Stomach smooth muscle (tissue), 2 donors: Measurements from ENCODE around the gene DDX20.
"Not testable (repeated sequence)": the region's sequence is repeated elsewhere in the genome, so short reads cannot be mapped to it uniquely, and the experiment has no call there.

ENCODE experiments used
- H3K27ac ChIP-seq: one replicate; pipeline ENCODE4 v1.7.0; 2013; ENCODE audit warnings: mild to moderate bottlenecking, low read length, inconsistent platforms
- H3K27me3 ChIP-seq, 2 donors: one replicate each; pipeline ENCODE4 v1.7.0; 2013; ENCODE audit warnings: low read length in 2 of 2; ENCODE audit not compliant: insufficient read depth in 2 of 2, control insufficient read depth in 1 of 2
- H3K36me3 ChIP-seq, 2 donors: one replicate each; pipeline ENCODE4 v1.7.0; 2013; ENCODE audit warnings: low read length in 2 of 2; ENCODE audit not compliant: control insufficient read depth in 2 of 2, insufficient read depth in 2 of 2
- H3K4me1 ChIP-seq: one replicate; pipeline ENCODE4 v1.7.0; 2013; ENCODE audit warnings: low read length; ENCODE audit not compliant: control insufficient read depth, insufficient read depth
- H3K4me3 ChIP-seq, 2 donors: one replicate each; pipeline ENCODE4 v1.7.0; 2013; ENCODE audit warnings: low read length in 2 of 2
- H3K9ac ChIP-seq, 2 donors: one replicate each; pipeline ENCODE4 v1.7.0; 2013; ENCODE audit warnings: low read length in 2 of 2, mild to moderate bottlenecking in 1 of 2
- H3K9me3 ChIP-seq, 2 donors: one replicate each; pipeline ENCODE4 v1.7.0; 2013; ENCODE audit warnings: low read length in 2 of 2; ENCODE audit not compliant: control insufficient read depth in 2 of 2
- donor health status: healthy.
- donor health status: Pancreatic carcinoma.

The DDX20 gene

GRCh38 chr1:111738436-111739193, 17.1 kb upstream of the DDX20 start:
- Histone ChIP-seq H3K4me3 (peak overlapping the region; percentile 86 to 89), H3K9me3 (no peaks in the 10 kb centered on the region), H3K9ac (peak overlapping the region; percentile 69 to 90), H3K36me3 (no peaks in the 10 kb centered on the region), H3K27me3 (no peaks in the 10 kb centered on the region), H3K27ac (peak overlapping the region; percentile 96), H3K4me1 (peaks cover 76% of the 10 kb centered on the region)

- Histone ChIP-seq H3K36me3 (no peaks in the 10 kb centered on the region), H3K4me3 (peak within 1 kb of the TSS; percentile 86 to 89), H3K4me1 (peaks cover 73% of the 10 kb centered on the region), H3K27me3 (no peaks in the 10 kb centered on the region), H3K9me3 (no peaks in the 10 kb centered on the region), H3K9ac (peak within 1 kb of the TSS; percentile 69 to 90), H3K27ac (peak within 1 kb of the TSS; percentile 96)
Measured at GRCh38 chr1:111739194-111739924, 16.3 kb upstream of the DDX20 start, which contains the start of gene INKA2. Gene INKA2, minus strand, starts transcription at chr1:111739395. Its CDS starts 153 bp downstream, at chr1:111739242.

GRCh38 chr1:111739925-111740765, 15.6 kb upstream of the DDX20 start:
- Histone ChIP-seq H3K27me3 (no peaks in the 10 kb centered on the region), H3K9me3 (no peaks in the 10 kb centered on the region), H3K4me1 (peaks cover 69% of the 10 kb centered on the region), H3K9ac (peak overlapping the region; percentile 68 to 90), H3K36me3 (no peaks in the 10 kb centered on the region), H3K4me3 (peak overlapping the region; percentile 86 to 89), H3K27ac (peak overlapping the region; percentile 96)

GRCh38 chr1:111742292-111742691, 13.4 kb upstream of the DDX20 start:
- H3K9me3 ChIP-seq, H3K4me3 ChIP-seq, H3K36me3 ChIP-seq, H3K27ac ChIP-seq, H3K9ac ChIP-seq, H3K27me3 ChIP-seq: not testable (repeated sequence)
- H3K4me1 ChIP-seq = peaks cover 62% of the 10 kb centered on the region

- Histone ChIP-seq H3K9ac (no peak overlapping the region), H3K4me1 (peaks cover 57% of the 10 kb centered on the region), H3K36me3 (no peaks in the 10 kb centered on the region), H3K9me3 (no peaks in the 10 kb centered on the region), H3K27ac (no peak overlapping the region), H3K27me3 (no peaks in the 10 kb centered on the region), H3K4me3 (no peak overlapping the region)
Measured at GRCh38 chr1:111742938-111743549, 12.7 kb upstream of the DDX20 start.

- Histone ChIP-seq H3K9ac (no peak overlapping the region), H3K4me3 (no peak overlapping the region), H3K27me3 (no peaks in the 10 kb centered on the region), H3K9me3 (no peaks in the 10 kb centered on the region), H3K27ac (no peak overlapping the region), H3K36me3 (no peaks in the 10 kb centered on the region), H3K4me1 (peaks cover 57% of the 10 kb centered on the region)
Measured at GRCh38 chr1:111743679-111744101, 12.0 kb upstream of the DDX20 start.

- no peak overlapping the region for H3K4me3 ChIP-seq
- H3K27me3 ChIP-seq = no peaks in the 10 kb centered on the region
- no peaks in the 10 kb centered on the region for H3K36me3 ChIP-seq
- H3K4me1 ChIP-seq = peaks cover 61% of the 10 kb centered on the region
- H3K9ac ChIP-seq = no peak overlapping the region
- H3K9me3 ChIP-seq = no peaks in the 10 kb centered on the region
- peak overlapping the region; percentile 79 for H3K27ac ChIP-seq
Measured at GRCh38 chr1:111745675-111746613, 9.8 kb upstream of the DDX20 start.

GRCh38 chr1:111746614-111746999, 9.1 kb upstream of the DDX20 start:
- Histone ChIP-seq H3K36me3 (no peaks in the 10 kb centered on the region), H3K9ac (no peak overlapping the region), H3K27me3 (no peaks in the 10 kb centered on the region), H3K4me1 (peaks cover 61% of the 10 kb centered on the region), H3K9me3 (no peaks in the 10 kb centered on the region), H3K4me3 (no peak overlapping the region), H3K27ac (peak overlapping the region; percentile 79)

- H3K27me3 ChIP-seq = no peaks in the 10 kb centered on the region
- H3K9me3 ChIP-seq = no peaks in the 10 kb centered on the region
- peak overlapping the region; percentile 79 for H3K27ac ChIP-seq
- H3K36me3 ChIP-seq = no peaks in the 10 kb centered on the region
- peaks cover 66% of the 10 kb centered on the region for H3K4me1 ChIP-seq
- no peak overlapping the region for H3K9ac ChIP-seq
- no peak overlapping the region for H3K4me3 ChIP-seq
Measured at GRCh38 chr1:111747282-111747734, 8.4 kb upstream of the DDX20 start.
